Uterus (tissue), 2 donors: Measurements from ENCODE around the gene SMCO2.

Source experiments
- CTCF ChIP-seq, 4 experiments: fragments of 200-600 bp in 2 of 4; fragments of 450-650 bp in 2 of 4; sonication (generic) in 2 of 4; IDR thresholded peaks; one replicate each; pipeline ENCODE4 v1.5.1; 2016 to 2019; ENCODE audit warnings: antibody characterized with exemption in 4 of 4, mild to moderate bottlenecking in 2 of 4, moderate library complexity in 1 of 4
- POLR2A ChIP-seq, 2 donors: fragments of 450-650 bp; IDR thresholded peaks; one replicate each; pipeline ENCODE4 v1.6.1; 2016; ENCODE audit warnings: antibody characterized with exemption in 2 of 2, mild to moderate bottlenecking in 1 of 2, moderate library complexity in 1 of 2

GRCh38 chr12:27517961-27518665, 71.6 kb downstream of the SMCO2 start:
- TF ChIP-seq CTCF (IDR thresholded peaks at IDR 0.05), result no peak
- TF ChIP-seq POLR2A (IDR thresholded peaks at IDR 0.05), result no peak
